GM12864 (cell line): ENCODE results near the gene NECTIN3.

ENCODE experiments used
- DNase-seq: peaks from one replicate; pipeline ENCODE4 v3.0.0-alpha.2; 2011; ENCODE audit warnings: low read depth
- H3K4me3 ChIP-seq: 2 replicates; pipeline ENCODE4 v1.5.1; 2011; ENCODE audit warnings: mild to moderate bottlenecking, low read depth, low read length, control low read depth
- TF ChIP-seq, protein P1 (sequence below): IDR thresholded peaks from 2 replicates; pipeline ENCODE4 v1.5.1; 2011; ENCODE audit warnings: low read depth, mild to moderate bottlenecking, moderate library complexity, low read length, control low read depth, inconsistent platforms; ENCODE audit errors: missing control alignments

NECTIN3 gene

GRCh38 chr3:111238885-111239284, 167.3 kb downstream of the NECTIN3 start:
- peak; percentile 10 for DNase-seq
- H3K4me3 ChIP-seq: no peak overlapping the region
- TF ChIP-seq, protein P1, sequence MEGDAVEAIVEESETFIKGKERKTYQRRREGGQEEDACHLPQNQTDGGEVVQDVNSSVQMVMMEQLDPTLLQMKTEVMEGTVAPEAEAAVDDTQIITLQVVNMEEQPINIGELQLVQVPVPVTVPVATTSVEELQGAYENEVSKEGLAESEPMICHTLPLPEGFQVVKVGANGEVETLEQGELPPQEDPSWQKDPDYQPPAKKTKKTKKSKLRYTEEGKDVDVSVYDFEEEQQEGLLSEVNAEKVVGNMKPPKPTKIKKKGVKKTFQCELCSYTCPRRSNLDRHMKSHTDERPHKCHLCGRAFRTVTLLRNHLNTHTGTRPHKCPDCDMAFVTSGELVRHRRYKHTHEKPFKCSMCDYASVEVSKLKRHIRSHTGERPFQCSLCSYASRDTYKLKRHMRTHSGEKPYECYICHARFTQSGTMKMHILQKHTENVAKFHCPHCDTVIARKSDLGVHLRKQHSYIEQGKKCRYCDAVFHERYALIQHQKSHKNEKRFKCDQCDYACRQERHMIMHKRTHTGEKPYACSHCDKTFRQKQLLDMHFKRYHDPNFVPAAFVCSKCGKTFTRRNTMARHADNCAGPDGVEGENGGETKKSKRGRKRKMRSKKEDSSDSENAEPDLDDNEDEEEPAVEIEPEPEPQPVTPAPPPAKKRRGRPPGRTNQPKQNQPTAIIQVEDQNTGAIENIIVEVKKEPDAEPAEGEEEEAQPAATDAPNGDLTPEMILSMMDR: no peak

GRCh38 chr3:111241960-111242359, 170.3 kb downstream of the NECTIN3 start:
- DNase-seq: no peak
- TF ChIP-seq, protein P1: no peak
- H3K4me3 ChIP-seq: no peak overlapping the region
